Gastrocnemius medialis (tissue), 4 donors: Measurements from ENCODE around the gene MEGF8.

ENCODE experiments used
- CTCF ChIP-seq, 5 experiments: fragments of 450-650 bp in 3 of 5; fragments of 200-600 bp in 2 of 5; sonication (generic) in 2 of 5; IDR thresholded peaks in 4 of 5; conservative IDR thresholded peaks in 1 of 5; 1 replicate in 4 of 5; 2 replicates in 1 of 5; pipeline ENCODE4 v1.5.1; 2016 to 2019; ENCODE audit warnings: antibody characterized with exemption in 5 of 5, mild to moderate bottlenecking in 3 of 5, moderate library complexity in 3 of 5
- POLR2A ChIP-seq, 2 donors: fragments of 450-650 bp; IDR thresholded peaks; one replicate each; pipeline ENCODE4 v1.6.1; 2017; ENCODE audit warnings: antibody characterized with exemption in 2 of 2, mild to moderate bottlenecking in 2 of 2, moderate library complexity in 2 of 2

- no peak for TF ChIP-seq POLR2A (IDR thresholded peaks at IDR 0.05)
- TF ChIP-seq CTCF (IDR thresholded peaks at IDR 0.05 in 4 of 5, conservative IDR thresholded peaks at IDR 0.05 in 1 of 5) = no peak
Observed at GRCh38 chr19:42284591-42285341, 40.7 kb upstream of the MEGF8 start.
